Bronchial epithelial cell (primary cell): ENCODE measurements around the gene RNF227. TPM values are rescaled to one million over a fixed set of nuclear protein-coding genes. Genes with fewer than 3 reads are reported as not detected.
A peak's percentile ranks its signal among the peaks of the same experiment; 100 is the strongest.

Experiments
- DNase-seq: peaks from one replicate; pipeline ENCODE4 v3.0.0-alpha.2; 2010; ENCODE audit warnings: low read depth
- FAIRE-seq: peaks from 2 replicates; lab custom pipeline; 2011; peaks lifted over from hg19 to GRCh38; lab: Jason Lieb, UNC
- H3K27me3 ChIP-seq: 2 replicates; pipeline ENCODE4 v1.5.1; 2011; ENCODE audit warnings: low read length; ENCODE audit not compliant: control insufficient read depth, insufficient read depth
- H3K36me3 ChIP-seq: 2 replicates; pipeline ENCODE4 v1.5.1; 2011; ENCODE audit warnings: low read length; ENCODE audit not compliant: control insufficient read depth, insufficient read depth
- H3K4me3 ChIP-seq: 2 replicates; pipeline ENCODE4 v1.5.1; 2011; ENCODE audit warnings: mild to moderate bottlenecking, low read depth, low read length, control low read depth
- CTCF ChIP-seq: IDR thresholded peaks from 2 replicates; pipeline ENCODE4 v1.5.1; 2011; ENCODE audit warnings: mild to moderate bottlenecking, moderate library complexity, low read length, control low read depth, inconsistent platforms; ENCODE audit not compliant: insufficient read depth, severe bottlenecking
- total RNA-seq: library from RNA; depleted of rRNA; stranded (reverse); fragments of >200 nt; gene quantifications from 2 replicates; pipeline ENCODE4 v1.2.1, GENCODE V29; 2014

Gene RNF227
- total RNA-seq, 1 donor from 2014 or later: 8.2 TPM

- FAIRE-seq: no peak
- TF ChIP-seq CTCF: no peak
- Histone ChIP-seq H3K4me3 (peak overlapping the region; percentile 94), H3K27me3 (no peaks in the 10 kb centered on the region), H3K36me3 (peaks cover 17% of the 10 kb centered on the region)
- DNase-seq: peak; percentile 96
These were observed 28.5 kb downstream of the RNF227 start for GRCh38 chr17:7887482-7888183.

GRCh38 chr17:7887038-7887481 lies 29.0 kb downstream of the RNF227 start:
- DNase-seq (no peak), FAIRE-seq (no peak)
- Histone ChIP-seq H3K4me3 (peak overlapping the region; percentile 94), H3K27me3 (no peaks in the 10 kb centered on the region), H3K36me3 (peaks cover 17% of the 10 kb centered on the region)
- TF ChIP-seq CTCF: peak; percentile 8

- H3K36me3 ChIP-seq: peaks cover 13% of the 10 kb centered on the region
- H3K27me3 ChIP-seq: no peaks in the 10 kb centered on the region
- FAIRE-seq: no peak
- peak; percentile 23 for DNase-seq
- no peak for TF ChIP-seq CTCF
- peak overlapping the region; percentile 94 for H3K4me3 ChIP-seq
These were observed 29.7 kb downstream of the RNF227 start for GRCh38 chr17:7886227-7887037.

- DNase-seq: no peak
- peaks cover 6% of the 10 kb centered on the region for H3K36me3 ChIP-seq
- H3K4me3 ChIP-seq: peak overlapping the region; percentile 94
- no peak for TF ChIP-seq CTCF
- FAIRE-seq: no peak
- H3K27me3 ChIP-seq: no peaks in the 10 kb centered on the region
These were observed 30.5 kb downstream of the RNF227 start for GRCh38 chr17:7885367-7886226.

- FAIRE-seq (no peak), DNase-seq (no peak)
- peaks cover 3% of the 10 kb centered on the region for H3K36me3 ChIP-seq
- no peak for TF ChIP-seq CTCF
- H3K4me3 ChIP-seq: peak overlapping the region; percentile 94
- no peaks in the 10 kb centered on the region for H3K27me3 ChIP-seq
These were observed 31.3 kb downstream of the RNF227 start for GRCh38 chr17:7884581-7885366.
